NOMO-1 treated with DMSO at 0.1 percent for 48 hours (cell line): ENCODE results near the gene STRA8.
"Not testable (repeated sequence)": the region's sequence is repeated elsewhere in the genome, so short reads cannot be mapped to it uniquely, and the experiment has no call there.

ENCODE experiments used
- DNase-seq: peaks from one replicate; lab custom pipeline; 2025; ENCODE audit not compliant: unreplicated experiment; lab: John Stamatoyannopoulos, UW

Gene STRA8

GRCh38 chr7:135204341-135204749, 29.3 kb upstream of the STRA8 start:
- DNase-seq = no peak

DNA sequence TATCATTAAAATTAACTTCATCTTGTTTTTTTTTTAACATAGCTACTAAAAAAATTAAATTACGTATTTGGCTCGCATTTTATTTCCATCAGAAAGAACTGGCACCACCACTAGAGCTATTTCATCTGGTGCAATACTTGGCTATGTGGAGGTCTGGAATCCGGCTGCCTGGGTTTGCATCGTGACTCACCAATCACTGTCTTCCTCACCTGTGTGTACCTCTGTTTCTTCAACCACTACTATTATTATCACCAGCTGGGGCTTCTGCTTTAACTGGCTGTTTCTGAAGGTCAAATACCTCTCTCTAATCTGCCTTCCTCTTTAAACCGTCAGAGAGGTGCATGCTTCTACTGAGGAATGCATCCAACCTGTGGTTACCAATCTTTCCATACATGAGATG, 28.8 kb upstream of the STRA8 start:
- DNase-seq = no peak

DNA sequence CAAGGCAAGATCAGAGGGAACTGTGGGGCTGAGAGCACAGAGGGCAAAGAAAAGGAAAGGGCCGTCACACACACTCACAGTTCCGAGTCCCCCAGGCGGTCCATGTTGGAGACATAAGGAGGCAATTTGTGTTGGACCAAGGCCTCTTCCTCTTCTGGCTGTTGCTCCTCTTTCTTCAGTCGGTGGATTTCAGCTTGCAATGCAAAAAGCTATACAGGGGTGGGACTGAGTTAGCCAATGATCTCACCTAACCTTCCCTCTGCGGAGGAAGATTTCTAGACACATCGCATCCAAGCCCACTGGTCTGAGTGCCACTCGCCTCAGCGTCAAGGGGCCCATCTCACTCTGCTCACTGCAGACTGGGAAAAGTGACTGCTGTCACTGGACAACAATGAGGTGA, 27.8 kb upstream of the STRA8 start:
- DNase-seq = no peak

GRCh38 chr7:135206941-135207391, 26.7 kb upstream of the STRA8 start:
- DNase-seq = peak; percentile 40

DNA sequence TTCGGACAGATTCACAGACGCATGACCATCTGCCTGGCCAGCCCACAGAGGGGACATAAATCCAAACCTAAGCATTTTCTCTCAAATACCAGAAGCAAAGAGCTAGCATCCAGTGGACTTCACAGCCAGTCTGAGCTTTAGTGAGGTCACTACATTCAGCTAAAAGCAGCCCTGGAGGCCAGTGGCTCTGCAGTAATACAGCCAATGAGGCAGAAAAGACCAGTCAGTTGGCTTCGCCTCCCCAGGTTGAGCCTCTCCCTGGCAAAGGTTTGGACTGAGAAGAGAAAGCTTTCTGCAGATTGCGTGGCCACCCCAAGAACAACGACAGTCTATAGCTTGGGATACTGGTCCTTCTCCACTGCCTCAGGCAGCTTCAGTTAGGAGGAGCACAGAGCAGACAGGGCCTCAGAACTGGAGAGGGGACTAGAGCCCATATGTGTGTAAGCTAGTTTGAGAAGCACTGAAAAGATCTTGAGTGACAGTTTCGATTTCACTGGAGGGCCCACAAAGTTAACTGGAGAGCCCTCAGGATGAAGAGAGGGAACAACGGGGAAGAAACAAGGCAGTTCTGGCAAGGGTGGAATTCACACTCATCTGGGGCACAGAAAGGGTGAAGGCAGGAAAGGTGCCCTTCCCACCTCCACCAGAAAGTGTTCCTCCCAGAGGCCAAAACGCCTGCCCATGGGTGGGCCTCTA, 26.1 kb upstream of the STRA8 start:
- no peak for DNase-seq

DNA sequence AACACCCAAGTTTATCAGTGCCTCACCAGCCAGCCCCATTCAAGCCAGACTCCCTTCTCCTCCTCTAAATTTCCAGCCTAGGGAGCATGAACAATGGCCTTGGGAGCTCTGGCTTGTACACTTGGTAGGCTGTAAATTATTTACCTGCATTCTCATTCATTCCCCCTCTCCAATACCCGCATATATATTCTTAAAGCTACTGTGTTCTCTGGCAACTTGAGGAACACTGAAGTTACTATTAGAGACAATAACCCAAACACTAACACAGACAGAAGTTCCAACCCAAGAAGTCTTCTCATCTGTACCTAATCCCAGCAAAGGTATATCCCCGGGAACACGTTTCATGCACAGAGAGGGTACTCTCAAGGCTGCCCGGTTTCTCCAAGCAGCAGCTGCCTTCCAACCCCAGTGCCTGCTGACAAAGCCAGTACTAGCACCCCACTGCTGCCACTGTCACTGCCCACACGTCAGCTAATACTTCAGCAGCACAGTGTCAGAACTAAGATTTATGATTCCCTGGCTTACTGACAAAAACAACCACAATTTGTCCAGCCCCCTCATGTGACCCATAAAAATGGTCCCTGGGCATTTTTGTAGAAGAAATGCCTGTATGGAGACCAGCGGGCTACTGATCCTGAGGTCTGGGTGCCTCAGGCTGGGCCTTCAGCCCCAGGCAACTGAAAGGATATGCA, 25.4 kb upstream of the STRA8 start:
- DNase-seq = no peak

GRCh38 chr7:135209225-135209834, 24.3 kb upstream of the STRA8 start:
- DNase-seq = peak; percentile 11

DNA sequence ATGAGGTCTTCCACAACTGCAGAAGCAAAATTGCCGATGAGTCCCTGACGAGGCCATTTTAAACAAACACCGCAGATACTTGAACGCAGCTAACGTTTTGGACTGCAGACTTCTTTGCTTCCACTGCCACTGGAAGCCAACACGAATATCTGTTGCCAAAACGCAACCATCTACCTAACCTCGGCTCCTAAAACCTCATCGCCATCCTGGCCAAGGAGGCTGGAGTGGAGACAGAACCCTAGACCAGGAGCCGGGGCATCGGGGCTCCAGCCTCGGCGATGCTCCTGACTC, 22.8 kb upstream of the STRA8 start:
- no peak for DNase-seq

- peak; percentile 73 for DNase-seq
Measured at GRCh38 chr7:135211179-135211945, 22.3 kb upstream of the STRA8 start, which contains the start of gene WDR91. Gene WDR91, minus strand, starts transcription at chr7:135211526. Its CDS starts 24 bp downstream, at chr7:135211502.

DNA sequence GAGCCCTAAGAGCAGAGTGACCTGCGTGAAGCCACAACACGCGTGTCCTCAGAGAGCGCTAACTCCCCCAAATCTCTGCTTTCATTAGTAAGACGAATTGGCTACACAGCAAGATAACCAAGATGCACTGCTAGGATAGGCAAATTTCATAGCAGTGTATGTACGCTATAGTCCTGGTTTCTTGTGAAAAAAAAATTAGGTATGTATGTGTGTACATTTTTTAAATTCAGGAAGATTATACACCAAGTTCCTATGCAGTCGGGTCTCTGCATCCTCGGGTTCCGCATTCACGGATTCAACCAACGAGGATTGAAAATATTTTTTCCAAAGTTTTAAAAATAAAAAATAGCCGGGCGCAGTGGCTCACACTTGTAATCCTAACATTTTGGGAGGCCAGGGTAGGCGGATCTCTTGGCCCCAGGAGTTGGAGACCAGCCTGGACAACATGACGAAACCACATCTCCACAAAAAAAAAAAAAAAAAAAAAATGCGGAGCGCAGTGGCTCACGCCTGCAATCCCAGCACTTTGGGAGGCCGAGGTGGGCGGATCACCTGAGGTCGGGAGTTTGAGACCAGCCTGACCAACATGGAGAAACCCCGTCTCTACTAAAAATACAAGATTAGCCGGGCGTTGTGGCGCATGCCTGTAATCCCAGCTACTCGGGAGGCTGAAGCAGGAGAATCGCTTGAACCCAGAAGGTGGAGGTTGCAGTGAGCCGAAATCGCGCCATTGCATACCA, 21.5 kb upstream of the STRA8 start:
- DNase-seq = peak; percentile 41

DNA sequence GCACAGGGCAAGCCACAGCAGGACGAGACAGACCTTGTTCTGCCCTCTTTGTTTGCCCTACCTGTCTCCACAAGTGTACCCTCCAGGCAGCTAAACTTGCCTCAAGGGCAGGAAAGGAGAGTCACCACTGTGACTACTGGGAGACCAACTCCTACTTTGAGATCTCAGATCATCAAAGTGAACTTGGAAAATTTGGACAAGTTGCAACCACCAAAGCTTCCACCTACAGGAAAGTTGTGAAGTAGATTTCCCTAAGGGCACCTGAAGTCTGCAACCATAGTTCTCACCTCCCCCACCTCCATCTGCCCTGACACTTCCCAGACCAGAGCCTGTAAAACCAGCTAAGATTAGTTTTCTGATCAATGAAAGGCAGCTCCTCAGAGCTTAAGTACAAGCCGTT, 19.8 kb upstream of the STRA8 start:
- no peak for DNase-seq

DNA sequence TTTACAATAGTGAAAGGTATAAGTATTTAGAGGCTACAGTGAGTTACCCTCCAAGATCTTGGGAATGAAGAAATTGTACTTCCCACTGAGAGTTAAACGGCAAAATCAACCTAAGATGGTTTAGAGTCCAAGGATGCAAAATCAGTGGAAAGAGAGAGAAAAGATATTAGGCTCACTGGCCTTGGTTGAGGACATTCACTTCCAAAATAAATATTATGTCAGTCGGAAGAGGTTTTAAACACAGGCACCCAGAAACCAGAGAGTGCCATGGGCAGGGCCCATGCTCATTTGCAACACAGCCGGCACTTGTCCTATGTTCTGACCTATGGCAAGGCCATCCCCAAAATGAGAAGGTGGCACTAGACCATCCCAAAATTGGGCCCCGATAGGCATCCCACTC, 18.5 kb upstream of the STRA8 start:
- no peak for DNase-seq

GRCh38 chr7:135215698-135216097, 17.9 kb upstream of the STRA8 start:
- no peak for DNase-seq

DNA sequence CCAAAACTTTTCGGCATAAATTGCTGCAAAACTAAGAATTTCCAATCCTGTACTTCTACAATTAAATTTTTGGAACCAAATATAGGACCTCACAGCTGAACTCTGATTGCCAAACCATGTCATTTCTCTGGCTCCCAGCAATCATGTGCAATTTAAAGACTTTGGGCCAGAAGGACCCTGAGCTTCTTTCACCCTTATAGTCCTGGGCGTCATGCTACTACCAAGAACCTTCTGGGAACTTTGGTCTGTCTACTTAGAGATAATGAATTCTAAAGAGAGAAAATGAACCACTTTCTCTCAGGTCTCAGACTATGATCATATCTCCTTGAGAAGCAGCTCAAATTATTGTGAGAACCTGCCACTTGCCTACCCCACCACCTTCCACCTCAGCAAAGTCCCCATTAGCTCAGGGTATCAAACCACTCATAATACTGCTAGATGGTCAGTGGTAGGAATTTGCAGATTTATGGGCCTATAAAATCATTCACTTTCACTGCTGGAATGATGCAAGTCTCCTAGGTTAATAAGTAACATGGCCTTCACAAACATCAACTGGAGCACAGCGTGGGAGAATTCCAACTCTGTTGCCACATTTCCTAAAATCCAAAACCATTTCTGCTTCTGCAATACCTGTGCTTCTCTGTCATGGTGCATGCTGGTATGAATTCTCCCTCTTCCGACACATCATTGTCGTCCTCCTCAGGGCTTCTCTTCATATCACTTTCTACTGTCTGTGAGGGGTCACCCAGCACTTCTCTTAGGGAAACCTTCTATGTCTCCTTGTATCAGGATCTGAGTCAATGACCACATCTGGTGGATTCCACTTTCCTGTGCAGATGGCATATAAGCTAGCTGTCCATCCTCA, 15.8 kb upstream of the STRA8 start:
- DNase-seq = no peak

DNA sequence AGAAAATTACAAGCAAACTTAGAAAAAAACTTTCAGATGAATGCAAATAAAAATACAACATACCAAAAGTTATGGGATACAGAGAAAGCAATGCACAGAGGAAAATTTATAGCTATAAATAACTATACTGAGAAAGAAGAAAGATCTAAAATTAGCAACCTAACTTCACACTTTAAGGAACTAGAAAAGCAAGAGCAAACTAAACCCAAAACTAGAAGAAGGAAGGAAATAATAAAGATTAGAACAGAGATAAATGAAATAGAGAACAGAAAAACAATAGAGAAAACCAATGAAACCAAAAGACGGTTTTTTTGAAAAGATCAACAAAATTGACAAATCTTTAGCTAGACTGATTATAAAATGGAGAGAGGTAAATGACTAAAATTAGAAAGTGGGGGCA, 9.6 kb upstream of the STRA8 start:
- DNase-seq = peak; percentile 70

DNA sequence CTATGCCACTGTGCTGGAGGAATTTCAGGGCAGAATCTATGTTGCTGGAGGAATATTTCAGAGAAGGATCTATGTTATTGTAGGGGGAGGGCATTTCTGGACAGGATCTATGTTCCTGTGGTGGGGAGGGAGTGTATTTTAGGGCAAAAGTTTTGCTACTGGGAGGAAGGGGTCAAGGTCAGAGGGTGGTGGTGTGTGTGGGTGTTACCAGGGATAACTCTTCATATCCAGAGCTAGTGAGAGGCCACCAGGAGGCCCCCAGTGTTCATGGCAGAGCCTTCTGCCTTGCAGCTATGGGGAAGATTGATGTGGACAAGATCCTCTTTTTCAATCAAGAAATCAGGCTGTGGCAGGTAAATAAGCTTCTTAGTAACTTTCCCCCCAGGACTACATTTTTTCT, 2.0 kb upstream of the STRA8 start:
- no peak for DNase-seq

DNA sequence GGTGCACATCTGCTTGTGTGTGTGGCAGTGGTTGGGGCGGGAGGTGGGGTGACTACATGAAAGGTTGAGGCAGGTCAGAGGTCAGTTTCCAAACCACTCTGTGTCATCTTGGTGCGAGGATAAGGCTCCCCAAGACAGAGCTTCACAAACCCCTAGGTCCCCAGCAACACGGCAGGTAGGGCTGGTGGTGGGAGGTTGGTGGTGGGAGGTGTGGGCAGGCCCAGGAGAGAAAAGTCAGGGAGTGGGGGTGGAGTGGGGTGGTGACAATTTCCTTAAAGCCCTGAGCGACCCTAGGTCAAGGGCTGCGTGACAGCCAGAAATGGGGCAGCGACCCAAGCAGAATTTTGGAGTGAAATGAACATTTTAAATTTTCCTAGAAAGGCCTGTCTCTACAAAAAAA, 1.6 kb upstream of the STRA8 start:
- DNase-seq = no peak

DNA sequence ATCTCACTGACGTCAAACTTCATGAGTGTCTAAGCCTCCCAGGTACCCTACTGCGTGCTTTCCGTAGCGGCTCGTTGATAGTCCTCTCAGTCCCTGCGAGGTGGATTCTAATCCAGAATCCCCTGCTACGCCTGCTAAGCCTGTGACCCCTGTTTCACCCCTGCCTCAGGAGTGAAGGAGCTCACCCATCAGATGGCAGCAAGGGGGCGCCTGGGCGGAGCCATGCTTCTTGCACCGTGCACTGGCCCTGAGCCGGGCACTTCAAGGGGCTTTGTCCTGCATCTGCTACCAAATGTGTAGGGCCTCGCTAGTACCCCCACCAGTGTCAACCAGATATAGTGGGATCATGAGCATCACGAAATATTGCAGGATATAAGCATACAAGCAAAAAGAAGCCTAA, 918 bp upstream of the STRA8 start:
- DNase-seq = no peak

GRCh38 chr7:135234095-135234494, 457 bp downstream of the STRA8 start:
- not testable (repeated sequence) for DNase-seq

DNA sequence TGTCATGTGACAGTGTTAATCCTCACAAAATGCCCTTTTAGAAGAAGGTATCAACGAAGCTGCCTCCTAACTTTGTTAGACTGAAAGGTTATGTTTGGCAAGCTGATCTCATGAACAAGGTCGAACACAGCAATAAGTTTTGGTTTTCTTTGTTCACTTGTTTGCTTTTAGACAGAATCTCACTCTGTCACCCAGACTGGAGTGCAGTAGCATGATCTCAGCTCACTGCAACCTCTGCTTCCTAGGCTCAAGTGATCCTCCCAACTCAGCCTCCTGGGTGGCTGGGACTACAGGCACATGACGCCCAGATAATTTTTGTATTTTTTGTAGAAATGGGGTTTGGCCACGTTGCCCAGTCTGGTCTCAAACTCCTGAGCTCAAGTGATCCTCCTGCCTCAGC, 1.1 kb downstream of the STRA8 start:
- no peak for DNase-seq
